Measurements from ENCODE around the gene SPAAR. TPM values are rescaled to one million over a fixed set of nuclear protein-coding genes. Genes with fewer than 3 reads are reported as not detected.

SPAAR gene
- total RNA-seq, 3 donors from 2014 or later (not counting 1 experiment from before 2014, with no cell fraction given): not detected

DNA sequence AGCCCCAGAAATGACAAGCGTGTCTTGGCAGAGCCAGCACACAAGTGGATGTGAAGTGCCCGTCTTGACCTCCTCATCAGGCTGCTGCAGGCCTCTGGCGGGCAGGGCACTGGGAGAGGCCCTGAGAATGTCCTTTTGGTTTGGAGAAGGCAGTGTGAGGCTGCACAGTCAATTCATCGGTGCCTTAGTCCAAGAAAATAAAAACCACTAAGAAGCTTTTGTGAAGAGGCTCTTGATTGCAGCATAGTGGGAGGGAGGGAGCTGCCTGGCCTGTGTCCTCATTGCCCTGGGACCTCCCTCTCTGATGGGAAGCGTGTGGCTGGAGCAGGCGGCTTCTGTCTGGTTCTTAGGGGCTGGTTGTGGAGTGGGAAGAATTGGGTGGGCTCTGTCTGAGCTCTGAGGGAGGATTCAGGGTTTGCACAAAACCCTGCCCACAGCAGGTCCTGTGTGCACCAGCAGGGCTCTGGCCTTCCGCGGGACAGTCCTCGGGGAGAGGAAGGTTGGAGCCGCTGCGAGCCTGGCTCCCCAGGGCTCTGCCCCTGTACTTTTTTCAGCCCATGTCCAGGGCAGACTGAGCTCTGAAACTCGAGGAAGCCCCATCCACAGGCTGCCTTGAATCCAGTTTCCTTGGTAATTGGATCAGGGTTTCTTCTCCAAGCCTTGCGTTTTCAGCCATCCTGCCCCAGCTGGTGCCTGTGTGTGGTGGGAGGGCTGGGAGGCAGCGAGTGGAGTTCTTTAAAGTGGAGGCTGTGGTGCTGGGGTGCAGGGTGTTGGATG, 2.2 kb upstream of the SPAAR start:
- Mint-ChIP-seq H3K36me3 (no peaks in the 10 kb centered on the region), H3K4me3 (no peak overlapping the region), H3K27me3 (ENCODE audit: low read depth in 2 of 2) (peaks cover 9 to 10% of the 10 kb centered on the region in 2 donors), H3K9me3 (no peaks in the 10 kb centered on the region), H3K4me1 (peaks cover 0 to 12% of the 10 kb centered on the region in 2 donors), H3K27ac (no peak overlapping the region)
- Histone ChIP-seq H3K27ac (ENCODE audit: low read length) (no peak overlapping the region), H3K9me3 (ENCODE audit: control insufficient read depth, insufficient read depth, low read length) (no peaks in the 10 kb centered on the region), H3K4me3 (ENCODE audit: low read length) (no peak overlapping the region), H3K27me3 (ENCODE audit: control insufficient read depth, insufficient read depth, low read length) (peaks cover 3% of the 10 kb centered on the region), H3K36me3 (ENCODE audit: control insufficient read depth, insufficient read depth, low read length) (no peaks in the 10 kb centered on the region), H3K4me1 (ENCODE audit: control insufficient read depth, insufficient read depth, low read length) (peaks cover 30% of the 10 kb centered on the region)
- intact Hi-C loops (cut with micrococcal nuclease): no loop called here
- WGBS (ENCODE audit: insufficient coverage): 90% methylated on average over 14 of the region's 14 CpGs
- no peak for DNase-seq
- ATAC-seq: no peak
- TF ChIP-seq, protein P1, sequence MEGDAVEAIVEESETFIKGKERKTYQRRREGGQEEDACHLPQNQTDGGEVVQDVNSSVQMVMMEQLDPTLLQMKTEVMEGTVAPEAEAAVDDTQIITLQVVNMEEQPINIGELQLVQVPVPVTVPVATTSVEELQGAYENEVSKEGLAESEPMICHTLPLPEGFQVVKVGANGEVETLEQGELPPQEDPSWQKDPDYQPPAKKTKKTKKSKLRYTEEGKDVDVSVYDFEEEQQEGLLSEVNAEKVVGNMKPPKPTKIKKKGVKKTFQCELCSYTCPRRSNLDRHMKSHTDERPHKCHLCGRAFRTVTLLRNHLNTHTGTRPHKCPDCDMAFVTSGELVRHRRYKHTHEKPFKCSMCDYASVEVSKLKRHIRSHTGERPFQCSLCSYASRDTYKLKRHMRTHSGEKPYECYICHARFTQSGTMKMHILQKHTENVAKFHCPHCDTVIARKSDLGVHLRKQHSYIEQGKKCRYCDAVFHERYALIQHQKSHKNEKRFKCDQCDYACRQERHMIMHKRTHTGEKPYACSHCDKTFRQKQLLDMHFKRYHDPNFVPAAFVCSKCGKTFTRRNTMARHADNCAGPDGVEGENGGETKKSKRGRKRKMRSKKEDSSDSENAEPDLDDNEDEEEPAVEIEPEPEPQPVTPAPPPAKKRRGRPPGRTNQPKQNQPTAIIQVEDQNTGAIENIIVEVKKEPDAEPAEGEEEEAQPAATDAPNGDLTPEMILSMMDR (IDR thresholded peaks at IDR 0.05): no peak

GRCh38 chr9:35907711-35908503, 1.4 kb upstream of the SPAAR start:
- H3K4me1 Mint-ChIP-seq: peaks cover 0 to 12% of the 10 kb centered on the region in 2 donors
- intact Hi-C loops (cut with micrococcal nuclease): no loop called here
- H3K4me3 Mint-ChIP-seq: no peak overlapping the region
- Histone ChIP-seq H3K4me3 (ENCODE audit: low read length) (no peak overlapping the region), H3K9me3 (ENCODE audit: control insufficient read depth, insufficient read depth, low read length) (no peaks in the 10 kb centered on the region), H3K4me1 (ENCODE audit: control insufficient read depth, insufficient read depth, low read length) (peaks cover 30% of the 10 kb centered on the region), H3K27ac (ENCODE audit: low read length) (no peak overlapping the region), H3K36me3 (ENCODE audit: control insufficient read depth, insufficient read depth, low read length) (no peaks in the 10 kb centered on the region), H3K27me3 (ENCODE audit: control insufficient read depth, insufficient read depth, low read length) (no peaks in the 10 kb centered on the region)
- peaks cover 2 to 6% of the 10 kb centered on the region in 2 donors for H3K27me3 Mint-ChIP-seq (ENCODE audit: low read depth in 2 of 2)
- H3K36me3 Mint-ChIP-seq: no peaks in the 10 kb centered on the region
- ATAC-seq: no peak
- no peak overlapping the region for H3K27ac Mint-ChIP-seq
- H3K9me3 Mint-ChIP-seq: no peaks in the 10 kb centered on the region
- TF ChIP-seq, protein P1 (IDR thresholded peaks at IDR 0.05): no peak
- peak in 1 of 2 donors; percentile 26 for DNase-seq
- 52% methylated on average over 13 of the region's 13 CpGs for WGBS (ENCODE audit: insufficient coverage)

DNA sequence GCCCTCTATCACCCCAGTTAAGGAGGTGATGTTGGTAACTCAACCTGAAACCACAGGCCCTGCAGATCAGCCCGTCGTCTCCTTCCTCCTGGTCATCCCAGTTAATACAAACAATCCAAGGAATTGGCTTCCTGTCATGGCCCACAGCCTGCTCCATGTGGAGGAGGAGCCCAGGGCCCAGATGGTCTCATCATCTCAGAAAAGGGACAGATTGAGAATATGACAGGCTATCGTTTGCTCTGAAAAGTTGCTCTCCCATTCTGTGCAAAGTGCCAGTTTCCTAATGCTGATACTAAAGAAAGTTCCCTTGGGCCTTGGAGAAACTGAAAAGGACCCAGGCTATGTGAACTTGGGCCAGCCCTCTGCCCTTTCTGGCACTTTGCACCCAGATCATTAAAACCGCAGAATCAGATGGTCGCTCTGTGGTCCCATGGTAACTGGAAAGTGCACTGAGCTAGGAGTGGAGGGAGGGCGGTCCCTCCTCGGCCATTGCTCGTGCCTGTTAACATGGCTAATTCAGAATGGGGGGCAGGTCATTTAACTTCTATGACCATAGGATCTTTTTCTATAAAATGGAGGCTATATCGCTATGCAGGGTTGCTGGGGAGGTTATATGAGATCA, 675 bp upstream of the SPAAR start:
- Histone ChIP-seq H3K36me3 (ENCODE audit: control insufficient read depth, insufficient read depth, low read length) (no peaks in the 10 kb centered on the region), H3K4me1 (ENCODE audit: control insufficient read depth, insufficient read depth, low read length) (peaks cover 30% of the 10 kb centered on the region), H3K27ac (ENCODE audit: low read length) (no peak overlapping the region), H3K27me3 (ENCODE audit: control insufficient read depth, insufficient read depth, low read length) (no peaks in the 10 kb centered on the region), H3K4me3 (ENCODE audit: low read length) (no peak overlapping the region), H3K9me3 (ENCODE audit: control insufficient read depth, insufficient read depth, low read length) (no peaks in the 10 kb centered on the region)
- ATAC-seq (no peak), DNase-seq (no peak)
- TF ChIP-seq, protein P1 (IDR thresholded peaks at IDR 0.05): no peak
- peaks cover 0 to 12% of the 10 kb centered on the region in 2 donors for H3K4me1 Mint-ChIP-seq
- no peaks in the 10 kb centered on the region for H3K36me3 Mint-ChIP-seq
- intact Hi-C loops (cut with micrococcal nuclease): no loop called here
- 85% methylated on average over 9 of the region's 9 CpGs for WGBS (ENCODE audit: insufficient coverage)
- no peak overlapping the region for H3K27ac Mint-ChIP-seq
- H3K4me3 Mint-ChIP-seq: no peak overlapping the region
- peaks cover 0 to 6% of the 10 kb centered on the region in 2 donors for H3K27me3 Mint-ChIP-seq (ENCODE audit: low read depth in 2 of 2)
- H3K9me3 Mint-ChIP-seq: no peaks in the 10 kb centered on the region

Data from natural killer cell (primary cell).